ENCODE measurements around the gene DROSHA. TPM values are rescaled to one million over a fixed set of nuclear protein-coding genes. Genes with fewer than 3 reads are reported as not detected.

DROSHA gene
- total and polyA plus RNA-seq, 2 of the 4 experiments (the other 2 are of a cell fraction): 36.4 to 36.5 TPM

DNA sequence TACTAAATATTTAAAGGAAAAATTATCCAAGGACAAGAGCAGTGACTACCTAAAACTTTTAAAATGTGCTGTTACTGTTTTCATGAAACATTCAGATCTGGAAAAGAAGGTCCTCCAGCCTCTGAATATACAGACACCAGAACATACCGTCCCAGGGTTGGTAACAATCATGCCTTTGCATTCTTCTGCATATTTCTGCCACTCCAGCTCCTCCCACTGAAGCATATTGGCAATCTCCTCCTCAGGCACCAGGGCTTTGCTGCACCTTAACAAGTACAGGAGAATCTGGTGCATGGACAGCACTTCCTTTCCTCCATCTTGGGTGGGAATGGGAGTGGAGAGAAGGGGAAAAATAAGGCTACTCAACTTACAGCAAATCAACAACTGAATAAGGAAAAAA is 60.0 kb downstream of the DROSHA start:
- no TSS peak for BruUV-seq (replicated peaks)
- in situ Hi-C loops (cut with MboI; ENCODE audit: low sequenced_read_pairs): no loop called here
- peak overlapping the region; percentile 77 for H2BK120ac ChIP-seq (ENCODE audit: low read depth, low read length)

More for the DNA sequence above, 60.0 kb downstream of the DROSHA start:
- Histone ChIP-seq H3K4me2 (ENCODE audit: low read depth, low read length) (no peak overlapping the region), H3K4me3 (ENCODE audit: insufficient read depth, low read depth, low read length) (no peak overlapping the region), H4K20me1 (ENCODE audit: insufficient read depth, low read length) (no peaks in the 10 kb centered on the region), H3K4me1 (ENCODE audit: control insufficient read depth, insufficient read depth, low read length) (peaks cover 11% of the 10 kb centered on the region), H3K9ac (ENCODE audit: low read depth, low read length) (no peak overlapping the region), H4K8ac (ENCODE audit: low read depth in 2 of 2, low read length in 2 of 2) (peak overlapping the region in 1 of 2 experiments; percentile 62; a peak in 2 of 4 replicates), H3K9me3 (ENCODE audit: control insufficient read depth, insufficient read depth, low read length) (no peaks in the 10 kb centered on the region), H3K36me3 (ENCODE audit: control insufficient read depth, insufficient read depth, low read length) (peaks cover 14% of the 10 kb centered on the region), H3K79me1 (ENCODE audit: low read depth in 1 of 2, low read length in 2 of 2) (peaks cover 8 to 30% of the 10 kb centered on the region in 2 experiments; a peak in 3 of 4 replicates), H2AFZ (replicated peaks; ENCODE audit: low read length, poor library complexity) (no peak overlapping the region), H2BK20ac (ENCODE audit: low read depth, low read length) (peak overlapping the region; percentile 48; the same call in 1 of the 2 replicates), H3K27ac (ENCODE audit: insufficient read depth, low read length) (peak overlapping the region; percentile 10; the same call in 1 of the 2 replicates), H3K23ac (ENCODE audit: low read depth, low read length) (no peak overlapping the region), H2AK5ac (ENCODE audit: low read depth, low read length) (peak overlapping the region; percentile 17; the same call in 1 of the 2 replicates), H2BK5ac (ENCODE audit: low read depth, low read length, poor library complexity, severe bottlenecking) (peak overlapping the region; percentile 80), H2BK15ac (ENCODE audit: low read depth, low read length) (peak overlapping the region; percentile 83; the same call in 1 of the 3 replicates), H4K91ac (ENCODE audit: insufficient read depth, low read depth, low read length) (peak overlapping the region; percentile 81), H3K18ac (ENCODE audit: low read depth, low read length) (peak overlapping the region; percentile 24; the same call in 1 of the 2 replicates), H3K9me1 (ENCODE audit: insufficient read depth, low read length) (peaks cover 5% of the 10 kb centered on the region; the same call in 1 of the 2 replicates), H3K4ac (ENCODE audit: low read depth, low read length) (peak overlapping the region; percentile 84), H3K27me3 (ENCODE audit: control insufficient read depth, insufficient read depth, low read length) (no peaks in the 10 kb centered on the region), H4K5ac (ENCODE audit: low read depth, low read length) (peak overlapping the region; percentile 9; the same call in 1 of the 2 replicates), H3K56ac (ENCODE audit: extremely low read depth, insufficient read depth, low read length) (no peak overlapping the region), H2AK9ac (replicated peaks; ENCODE audit: low read depth, low read length, poor library complexity) (no peak overlapping the region), H3K14ac (replicated peaks; ENCODE audit: low read depth, low read length) (peak overlapping the region; percentile 69)
- 83% methylated on average over 1 of the region's 1 CpG; no CpG with 5 or more reads in 1 of the 2 experiments for WGBS, 2 experiments (ENCODE audit: extremely low coverage in 2 of 2, insufficient read length in 1 of 2)
- POLR2A ChIA-PET (ENCODE audit: unreplicated experiment): no interaction called here
- ATAC-seq (ENCODE audit: low read depth) (no peak), DNase-seq (no peak)
- TF ChIP-seq CHD1 (IDR thresholded peaks at IDR 0.05; ENCODE audit: low read depth, low read length): no peak
- TF ChIP-seq, protein P1, sequence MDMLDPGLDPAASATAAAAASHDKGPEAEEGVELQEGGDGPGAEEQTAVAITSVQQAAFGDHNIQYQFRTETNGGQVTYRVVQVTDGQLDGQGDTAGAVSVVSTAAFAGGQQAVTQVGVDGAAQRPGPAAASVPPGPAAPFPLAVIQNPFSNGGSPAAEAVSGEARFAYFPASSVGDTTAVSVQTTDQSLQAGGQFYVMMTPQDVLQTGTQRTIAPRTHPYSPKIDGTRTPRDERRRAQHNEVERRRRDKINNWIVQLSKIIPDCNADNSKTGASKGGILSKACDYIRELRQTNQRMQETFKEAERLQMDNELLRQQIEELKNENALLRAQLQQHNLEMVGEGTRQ (IDR thresholded peaks at IDR 0.05; ENCODE audit: low read depth, low read length): no peak
- no peak for TF ChIP-seq MXI1 (IDR thresholded peaks at IDR 0.05; ENCODE audit: borderline replicate concordance, low read depth, low read length)
- no peak for TF ChIP-seq BHLHE40 (IDR thresholded peaks at IDR 0.05; ENCODE audit: low read depth, low read length)
- no peak for TF ChIP-seq NFE2L2 (IDR thresholded peaks at IDR 0.05; ENCODE audit: low read depth, low read length)
- no peak for TF ChIP-seq RAD21 (IDR thresholded peaks at IDR 0.05; ENCODE audit: low read length)
- TF ChIP-seq SMC3 (IDR thresholded peaks at IDR 0.05; ENCODE audit: low read depth, low read length): no peak
- TF ChIP-seq MAFK (IDR thresholded peaks at IDR 0.05; ENCODE audit: low read depth, low read length): no peak
- TF ChIP-seq, protein P2, sequence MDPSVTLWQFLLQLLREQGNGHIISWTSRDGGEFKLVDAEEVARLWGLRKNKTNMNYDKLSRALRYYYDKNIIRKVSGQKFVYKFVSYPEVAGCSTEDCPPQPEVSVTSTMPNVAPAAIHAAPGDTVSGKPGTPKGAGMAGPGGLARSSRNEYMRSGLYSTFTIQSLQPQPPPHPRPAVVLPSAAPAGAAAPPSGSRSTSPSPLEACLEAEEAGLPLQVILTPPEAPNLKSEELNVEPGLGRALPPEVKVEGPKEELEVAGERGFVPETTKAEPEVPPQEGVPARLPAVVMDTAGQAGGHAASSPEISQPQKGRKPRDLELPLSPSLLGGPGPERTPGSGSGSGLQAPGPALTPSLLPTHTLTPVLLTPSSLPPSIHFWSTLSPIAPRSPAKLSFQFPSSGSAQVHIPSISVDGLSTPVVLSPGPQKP (IDR thresholded peaks at IDR 0.05; ENCODE audit: borderline replicate concordance, low read depth, low read length): no peak
- TF ChIP-seq RCOR1 (IDR thresholded peaks at IDR 0.05; ENCODE audit: insufficient replicate concordance, low read length): no peak
- no peak for TF ChIP-seq POLR2A (IDR thresholded peaks at IDR 0.05; ENCODE audit: low read depth, low read length)
- no peak for TF ChIP-seq MAZ (IDR thresholded peaks at IDR 0.05; ENCODE audit: borderline replicate concordance, low read depth, low read length)
- no peak for TF ChIP-seq FOS (IDR thresholded peaks at IDR 0.05; ENCODE audit: low read depth, low read length)
- TF ChIP-seq, protein P3, sequence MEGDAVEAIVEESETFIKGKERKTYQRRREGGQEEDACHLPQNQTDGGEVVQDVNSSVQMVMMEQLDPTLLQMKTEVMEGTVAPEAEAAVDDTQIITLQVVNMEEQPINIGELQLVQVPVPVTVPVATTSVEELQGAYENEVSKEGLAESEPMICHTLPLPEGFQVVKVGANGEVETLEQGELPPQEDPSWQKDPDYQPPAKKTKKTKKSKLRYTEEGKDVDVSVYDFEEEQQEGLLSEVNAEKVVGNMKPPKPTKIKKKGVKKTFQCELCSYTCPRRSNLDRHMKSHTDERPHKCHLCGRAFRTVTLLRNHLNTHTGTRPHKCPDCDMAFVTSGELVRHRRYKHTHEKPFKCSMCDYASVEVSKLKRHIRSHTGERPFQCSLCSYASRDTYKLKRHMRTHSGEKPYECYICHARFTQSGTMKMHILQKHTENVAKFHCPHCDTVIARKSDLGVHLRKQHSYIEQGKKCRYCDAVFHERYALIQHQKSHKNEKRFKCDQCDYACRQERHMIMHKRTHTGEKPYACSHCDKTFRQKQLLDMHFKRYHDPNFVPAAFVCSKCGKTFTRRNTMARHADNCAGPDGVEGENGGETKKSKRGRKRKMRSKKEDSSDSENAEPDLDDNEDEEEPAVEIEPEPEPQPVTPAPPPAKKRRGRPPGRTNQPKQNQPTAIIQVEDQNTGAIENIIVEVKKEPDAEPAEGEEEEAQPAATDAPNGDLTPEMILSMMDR (conservative IDR thresholded peaks at IDR 0.05; ENCODE audit: low read depth, low read length): no peak
- TF ChIP-seq CEBPB (IDR thresholded peaks at IDR 0.05; ENCODE audit: low read depth, low read length): no peak
- TF ChIP-seq RFX5 (IDR thresholded peaks at IDR 0.05; ENCODE audit: low read depth, low read length): no peak
- intact Hi-C loops (cut with micrococcal nuclease): no loop called here
- dilution Hi-C loops (cut with HindIII; ENCODE audit: low sequenced_read_pairs, unreplicated experiment): no loop called here
- CTCF ChIA-PET: interaction anchor here (0.6 kb wide), 1 partner anchor 105 kb away, joined by 3 read pairs; no protein-coding TSS in a partner anchor
